GM18520 (cell line): ENCODE measurements around the gene MS4A6A.
"Not testable (repeated sequence)": the region's sequence is repeated elsewhere in the genome, so short reads cannot be mapped to it uniquely, and the experiment has no call there.

ENCODE experiments used
- ATAC-seq: cut with Tn5 transposase; IDR thresholded peaks from one replicate; pipeline ENCODE4 v1.9.1; 2021; ENCODE audit not compliant: unreplicated experiment

The MS4A6A gene

DNA sequence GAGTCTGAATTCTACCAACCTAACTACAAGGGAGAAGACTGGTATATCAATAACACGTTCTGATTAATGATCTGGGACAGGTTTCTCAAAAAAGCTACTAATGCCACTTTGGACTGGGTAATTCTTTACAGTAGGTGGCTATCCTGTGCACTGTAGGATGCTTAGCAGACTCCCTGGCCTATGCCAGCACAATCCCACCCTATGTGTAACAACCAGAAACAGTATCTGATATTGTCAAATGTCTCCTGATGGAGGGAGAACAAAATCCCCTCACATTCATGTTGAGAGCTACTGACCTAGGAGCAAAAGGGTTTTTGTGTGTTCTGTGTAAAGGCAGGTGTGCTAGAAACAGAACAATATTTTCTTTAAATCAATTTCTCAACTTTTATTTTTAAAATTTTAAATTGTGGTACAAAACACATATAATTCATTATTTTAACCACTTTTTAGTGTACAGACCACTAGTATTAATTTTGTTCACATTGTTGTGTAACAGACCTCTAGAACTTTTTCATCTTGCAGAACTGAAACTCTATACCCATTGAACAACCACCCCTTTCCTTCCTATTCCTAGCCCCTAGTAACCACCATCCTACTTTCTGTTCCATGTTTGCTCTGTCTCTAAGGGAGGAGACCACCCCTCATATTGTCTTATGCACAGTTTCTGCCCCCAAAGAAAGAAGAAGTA is 2.1 kb upstream of the MS4A6A start:
- no peak for ATAC-seq

DNA sequence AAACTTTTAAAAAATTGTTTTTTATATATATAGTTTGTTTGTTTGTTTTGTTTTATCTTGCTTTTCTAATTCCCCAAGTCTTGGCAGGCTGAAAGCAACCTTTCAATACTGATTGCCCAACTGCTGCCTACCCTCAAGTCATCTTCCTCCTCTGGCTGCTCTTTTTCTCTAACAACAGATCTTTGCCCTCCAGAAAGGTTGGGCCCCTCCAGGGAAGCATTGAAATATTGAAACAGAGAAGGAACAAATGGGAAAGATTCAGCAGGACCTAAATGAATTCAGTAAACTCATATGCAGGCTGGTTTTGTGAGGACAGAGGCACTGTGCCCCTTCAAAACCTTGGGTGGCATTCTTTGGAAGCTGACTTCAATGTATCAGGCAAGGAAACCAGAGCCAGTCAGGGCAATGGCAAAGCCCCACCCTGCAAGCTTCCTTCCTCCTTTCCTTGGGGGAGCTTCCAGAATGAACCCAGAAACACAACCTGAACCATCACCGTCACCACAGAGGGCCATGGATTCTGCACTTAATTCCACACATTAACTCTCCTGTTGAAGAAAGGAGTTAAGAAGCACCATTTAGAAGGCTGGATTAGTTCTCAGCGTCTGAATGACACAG is 815 bp upstream of the MS4A6A start:
- no peak for ATAC-seq

DNA sequence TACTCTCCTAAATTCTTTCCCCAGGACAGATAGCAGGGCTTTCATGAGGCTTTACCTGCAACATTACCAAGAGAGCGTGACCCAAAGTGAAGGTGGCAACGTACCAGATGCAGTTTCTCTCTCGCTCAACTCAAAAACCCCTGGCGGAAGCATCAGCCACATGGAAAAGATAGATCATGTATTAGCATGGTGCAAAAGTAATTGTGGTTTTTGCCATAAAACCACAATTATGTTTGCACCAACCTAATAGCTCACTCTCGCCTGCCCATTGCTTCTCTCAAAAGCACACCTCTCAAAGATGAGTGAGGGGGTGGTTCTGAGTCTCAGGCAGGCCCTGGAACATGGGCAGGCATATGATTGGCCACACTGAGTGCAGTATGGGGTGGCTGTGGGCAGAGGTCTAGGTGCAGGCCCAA is 7.0 kb downstream of the MS4A6A start:
- peak; percentile 60 for ATAC-seq

DNA sequence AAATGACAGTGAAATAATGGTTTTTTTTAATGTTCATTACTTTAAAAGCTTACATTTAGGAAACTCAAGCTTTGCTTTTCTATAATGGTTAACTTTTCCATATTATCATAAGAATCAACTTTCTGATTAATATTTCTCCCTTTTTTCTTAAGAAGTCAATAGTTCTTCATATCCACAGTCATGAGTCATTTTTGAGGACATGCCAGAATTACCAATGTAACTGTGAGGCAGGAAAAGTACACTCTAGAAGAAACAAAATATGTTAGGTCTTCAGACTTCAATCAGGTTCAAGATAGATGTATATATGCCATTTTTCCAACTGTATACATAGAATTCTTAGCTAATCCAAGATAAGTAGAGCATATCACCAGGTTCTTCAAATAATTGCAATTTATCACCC is 10.9 kb downstream of the MS4A6A start:
- no peak for ATAC-seq

DNA sequence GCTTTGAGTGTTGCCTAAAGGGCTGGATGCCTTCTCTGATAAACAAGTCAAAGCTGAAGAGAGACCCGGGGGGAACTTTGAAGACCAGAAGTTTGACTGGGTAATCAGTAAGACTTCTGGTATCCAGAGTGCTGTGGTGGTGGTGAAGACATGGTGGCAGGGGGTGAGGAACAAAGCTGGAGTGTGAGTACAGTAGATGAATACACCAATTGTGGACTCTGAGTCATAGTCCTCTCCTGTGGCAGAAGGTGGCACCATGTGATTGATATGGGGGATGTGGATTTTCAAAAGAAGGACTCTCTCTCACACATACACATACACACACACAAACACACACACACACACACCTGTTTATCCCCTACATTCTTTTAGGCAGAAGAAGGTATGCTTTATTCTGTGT is 12.3 kb downstream of the MS4A6A start:
- ATAC-seq: no peak

DNA sequence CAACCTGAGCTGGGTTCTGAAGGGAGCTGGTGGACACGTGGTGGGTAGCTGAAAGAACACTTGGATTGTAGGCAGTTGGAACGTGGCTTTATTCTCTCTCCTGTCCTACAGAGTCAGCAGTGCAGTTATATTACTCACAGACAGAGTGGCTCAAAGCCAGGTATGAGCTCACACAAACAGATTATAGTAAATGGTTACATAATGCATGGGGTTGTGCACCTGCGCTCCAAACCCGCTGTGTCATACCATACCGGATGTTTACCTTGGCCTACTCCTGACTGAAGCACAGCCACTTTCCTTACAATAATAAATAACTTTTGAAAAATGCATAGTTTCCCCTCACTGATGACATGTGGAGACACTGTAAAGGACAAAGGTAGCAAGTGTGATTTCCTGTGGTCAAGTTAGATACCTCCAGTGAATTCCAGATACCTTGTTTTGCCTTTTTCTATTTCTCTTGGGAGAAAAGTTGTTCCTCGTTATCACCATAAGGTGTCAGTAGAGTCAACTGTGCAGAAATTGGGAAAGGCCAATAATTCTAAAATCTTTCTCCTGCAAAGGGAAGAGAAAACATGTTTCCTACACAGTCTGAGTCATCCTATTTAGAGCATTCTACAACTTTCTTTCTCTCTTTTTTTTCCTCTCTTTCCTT is 13.5 kb downstream of the MS4A6A start:
- ATAC-seq: no peak

DNA sequence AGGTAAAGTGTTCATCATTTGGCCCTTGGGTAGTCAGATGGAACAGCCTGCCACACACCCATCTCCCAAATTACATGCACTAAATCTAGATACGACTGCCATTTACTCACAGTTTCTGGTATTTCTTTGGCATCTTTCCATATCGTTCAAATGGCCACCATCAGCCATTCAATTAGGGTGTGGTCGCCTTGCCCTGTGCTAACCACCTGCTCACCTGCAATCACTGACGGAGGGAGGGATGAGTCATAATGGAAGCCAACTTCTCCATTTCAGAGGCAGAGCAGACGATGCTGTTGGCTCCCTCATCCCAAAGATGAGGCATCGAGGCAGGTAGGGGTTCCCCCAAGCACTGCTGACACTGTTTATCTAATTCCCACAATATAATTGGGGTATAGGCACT is 14.6 kb downstream of the MS4A6A start:
- ATAC-seq: no peak

DNA sequence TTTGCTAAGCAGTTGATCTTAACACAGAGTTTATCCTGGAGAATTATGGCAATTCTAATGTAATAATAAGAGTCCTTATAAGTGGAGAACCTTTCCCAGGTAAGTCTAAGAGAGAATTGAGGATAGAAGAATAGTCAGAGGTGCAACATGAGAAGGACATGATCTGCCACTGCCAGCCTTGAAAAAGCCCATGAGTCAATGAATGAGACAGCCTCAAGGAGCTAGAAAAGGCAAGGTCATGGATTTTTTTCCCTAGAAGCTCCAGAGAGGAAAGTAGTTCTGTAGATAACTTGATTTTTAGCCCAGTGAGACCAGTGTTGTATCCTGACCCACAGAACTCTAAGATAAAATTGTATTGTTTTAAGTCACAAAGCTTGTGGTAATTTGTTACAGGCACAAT is 16.9 kb downstream of the MS4A6A start:
- ATAC-seq: no peak

DNA sequence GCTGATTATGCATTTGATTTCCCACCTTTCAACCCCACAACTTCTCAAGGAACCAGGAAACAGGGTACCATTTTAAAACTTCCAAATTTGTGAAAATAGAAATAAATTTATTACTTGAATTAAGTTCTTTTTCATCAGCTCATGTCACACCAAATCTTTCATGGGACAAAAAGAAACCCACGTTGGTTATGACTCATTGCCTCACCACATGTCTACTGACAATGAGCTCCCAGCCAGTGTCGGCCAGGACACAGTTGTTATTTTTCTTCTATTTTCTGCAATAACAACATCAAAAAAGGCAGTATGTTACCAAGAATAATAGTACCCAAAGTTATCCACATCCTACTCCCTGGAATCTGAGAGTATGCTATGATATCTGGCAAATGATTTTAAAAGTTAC is 17.3 kb downstream of the MS4A6A start:
- ATAC-seq: no peak

DNA sequence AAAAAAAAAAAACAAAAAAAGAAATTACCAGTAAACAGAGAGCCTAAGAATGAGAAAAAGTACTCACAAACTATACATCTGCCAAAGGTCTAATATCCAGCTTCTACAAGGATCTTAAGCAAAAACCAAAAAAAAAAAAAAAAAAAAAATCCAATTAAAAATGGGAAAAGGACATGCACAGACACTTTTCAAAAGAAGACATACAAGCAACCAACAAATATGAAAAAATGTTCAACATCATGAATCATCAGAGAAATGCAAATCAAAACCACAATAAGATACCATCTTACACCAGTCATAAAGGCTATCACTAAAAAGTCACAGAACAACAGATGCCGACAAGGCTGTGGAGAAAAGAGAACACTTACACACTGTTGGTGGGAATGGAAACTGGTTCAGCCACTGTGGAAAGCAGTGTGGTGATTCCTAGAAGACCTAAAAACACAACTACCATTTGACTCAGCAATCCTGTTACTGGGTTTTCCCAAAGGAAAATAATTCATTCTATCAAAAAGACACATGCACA is 18.3 kb downstream of the MS4A6A start:
- ATAC-seq: no peak

DNA sequence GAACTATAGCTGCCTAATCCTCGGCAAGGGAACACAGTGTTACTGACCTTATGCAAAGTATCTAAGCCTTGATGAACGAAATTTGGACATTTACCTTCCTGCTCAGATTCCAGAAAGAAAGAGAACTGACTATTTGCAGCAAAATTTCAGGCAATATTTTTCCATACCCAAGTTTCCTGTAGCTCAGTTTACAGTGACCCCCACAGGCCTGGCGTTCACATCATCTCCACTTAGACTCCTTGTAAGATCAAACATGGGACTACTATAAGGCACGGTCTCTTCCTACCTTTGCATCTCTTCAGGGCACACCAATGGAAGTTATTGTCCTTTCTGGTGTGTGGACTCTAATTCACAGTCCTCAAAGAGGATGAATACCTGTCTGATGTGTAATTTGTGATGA is 21.1 kb downstream of the MS4A6A start:
- no peak for ATAC-seq

DNA sequence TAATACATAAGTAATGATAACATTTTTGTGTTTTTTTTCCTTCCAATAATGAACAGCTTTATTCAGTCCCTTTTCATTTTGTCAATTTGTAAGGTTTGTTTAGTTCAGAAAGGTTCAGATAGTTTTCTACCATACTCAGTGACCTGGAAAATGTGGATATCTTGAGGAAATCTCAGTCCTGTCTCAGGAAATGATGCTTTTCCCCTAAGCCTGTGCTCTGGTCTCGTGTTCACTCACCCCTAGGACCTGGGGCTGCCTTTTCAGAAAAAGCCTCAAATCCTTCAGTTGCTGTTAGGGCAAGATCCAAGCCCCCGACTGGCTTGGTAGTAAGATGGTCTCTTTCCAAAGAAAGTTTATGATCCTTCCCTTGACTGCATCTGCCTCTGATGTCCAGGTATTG is 21.8 kb downstream of the MS4A6A start:
- ATAC-seq: no peak

DNA sequence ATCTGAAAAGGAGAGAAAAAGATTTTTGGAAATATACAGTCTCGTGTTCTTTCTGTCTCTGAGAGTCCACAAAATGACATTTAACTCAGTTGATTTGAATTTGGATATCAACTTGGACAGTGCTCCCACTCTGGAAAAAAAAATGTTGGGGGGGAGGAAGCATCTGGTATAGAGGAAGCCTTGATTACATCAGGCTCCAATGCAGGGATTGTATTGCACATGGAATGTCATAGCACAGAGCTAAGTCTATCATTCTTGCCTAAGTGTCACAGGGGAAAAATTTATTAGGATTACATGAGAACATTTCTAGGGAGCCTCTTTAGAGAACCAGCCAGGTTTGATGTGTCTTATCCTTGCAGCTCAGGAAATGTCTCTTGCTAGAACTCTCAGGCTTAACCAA is 23.0 kb downstream of the MS4A6A start:
- no peak for ATAC-seq

DNA sequence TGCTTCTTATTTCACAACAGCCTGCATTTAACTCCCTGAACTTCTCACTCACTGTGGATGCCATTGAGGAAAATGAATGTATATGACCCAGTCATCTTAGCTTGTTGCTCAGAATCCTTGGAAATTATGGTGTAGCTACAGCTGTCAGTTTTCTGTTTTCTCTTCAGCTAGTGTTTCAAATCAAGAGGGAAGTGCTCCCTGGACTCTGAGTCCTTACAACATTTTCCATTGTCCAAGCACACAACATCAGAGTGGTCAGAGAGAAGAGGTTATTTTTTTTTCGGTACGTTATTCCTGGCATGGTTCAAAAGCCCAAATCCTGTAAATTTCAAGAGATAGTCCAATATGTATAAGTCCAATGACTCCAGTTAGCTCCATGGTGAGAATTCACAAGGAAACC is 23.6 kb downstream of the MS4A6A start:
- ATAC-seq: no peak

DNA sequence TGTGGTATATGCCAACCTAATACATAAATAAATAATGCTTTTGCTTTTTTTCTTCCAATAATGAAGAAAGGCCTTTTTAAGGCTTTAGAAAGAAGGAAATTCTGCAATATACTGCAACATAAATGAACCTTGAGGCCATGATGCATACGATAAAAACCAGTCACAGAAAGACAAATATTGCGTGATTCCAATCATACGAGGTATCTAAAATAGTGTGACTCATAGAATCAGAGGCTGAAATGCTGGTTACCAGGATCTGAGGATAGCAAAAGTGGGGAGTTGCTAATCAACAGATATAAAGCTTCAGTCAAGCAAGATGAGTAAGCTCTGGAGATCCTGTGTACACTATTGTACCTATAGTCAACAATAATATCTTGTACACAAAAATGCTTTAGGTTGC is 24.2 kb downstream of the MS4A6A start:
- ATAC-seq: no peak

DNA sequence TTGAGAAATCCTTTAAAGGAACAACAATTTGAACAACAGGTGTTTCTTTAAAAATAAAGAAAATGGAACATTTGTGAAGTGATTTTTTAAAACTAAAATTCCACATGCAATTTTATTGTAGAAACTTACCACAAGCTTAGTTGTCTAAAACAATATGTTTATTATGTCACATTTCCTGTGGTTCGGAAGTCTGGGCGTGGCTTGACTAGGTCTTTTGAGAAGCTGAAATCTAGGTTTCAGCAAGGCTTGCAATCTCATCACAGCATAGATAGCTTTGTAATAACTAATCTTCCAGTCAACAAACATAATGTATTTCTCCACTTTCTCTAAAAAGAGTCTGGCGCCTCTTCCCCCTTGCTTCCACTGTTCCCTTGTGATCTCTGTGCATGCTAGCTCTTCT is 27.0 kb downstream of the MS4A6A start:
- no peak for ATAC-seq

DNA sequence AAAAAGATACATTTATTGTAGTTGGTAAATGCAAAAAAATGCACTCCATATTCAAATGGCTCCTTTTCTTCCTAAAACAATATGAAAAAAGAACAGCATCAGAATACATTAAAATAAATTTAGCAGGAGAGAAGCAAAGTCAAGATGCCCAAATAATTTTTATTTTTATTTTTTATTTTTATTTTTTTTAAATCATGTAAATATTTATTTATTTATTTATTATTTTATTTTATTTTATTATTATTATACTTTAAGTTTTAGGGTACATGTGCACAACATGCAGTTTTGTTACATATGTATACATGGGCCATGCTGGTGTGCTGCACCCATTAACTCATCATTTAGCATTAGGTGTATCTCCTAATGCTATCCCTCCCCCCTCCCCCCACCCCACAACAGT is 30.2 kb downstream of the MS4A6A start:
- ATAC-seq: not testable (repeated sequence)

DNA sequence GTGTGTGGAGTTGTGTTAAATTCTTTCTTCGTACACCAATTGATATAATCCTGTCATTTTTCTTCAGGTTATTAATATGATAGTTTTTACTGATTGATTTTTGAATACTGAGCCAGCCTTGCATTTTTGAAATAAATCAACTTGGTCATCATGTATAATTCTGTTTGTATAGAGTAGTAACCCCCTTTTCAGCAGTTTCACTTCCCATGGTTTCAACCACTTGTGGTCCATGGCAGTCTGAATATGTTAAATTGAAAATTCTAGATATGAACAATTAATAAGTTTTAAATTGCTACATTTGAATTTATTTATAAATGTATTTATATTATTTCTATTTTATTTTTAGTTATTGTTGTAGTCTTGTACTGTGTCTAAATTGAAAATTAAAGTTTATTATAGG is 32.6 kb downstream of the MS4A6A start:
- ATAC-seq: no peak

DNA sequence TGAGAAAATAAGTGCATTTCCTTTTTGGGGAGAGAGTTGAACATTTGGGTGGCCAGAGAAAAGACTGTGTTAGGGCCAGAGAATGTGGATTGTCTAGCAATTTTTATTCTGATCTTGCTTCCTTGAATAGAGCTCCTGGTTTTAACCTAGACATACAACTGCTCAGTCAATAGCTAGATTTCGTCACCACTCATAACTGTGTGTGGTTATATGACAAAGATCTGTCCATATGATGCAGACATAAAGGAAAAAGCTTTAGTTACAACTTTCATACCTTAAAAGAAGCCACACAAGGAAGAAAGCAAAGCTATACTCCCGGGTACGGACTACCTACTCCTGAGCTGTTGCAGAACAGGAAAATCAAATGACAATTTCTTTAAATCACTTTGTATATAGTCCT is 37.2 kb downstream of the MS4A6A start:
- ATAC-seq: no peak

DNA sequence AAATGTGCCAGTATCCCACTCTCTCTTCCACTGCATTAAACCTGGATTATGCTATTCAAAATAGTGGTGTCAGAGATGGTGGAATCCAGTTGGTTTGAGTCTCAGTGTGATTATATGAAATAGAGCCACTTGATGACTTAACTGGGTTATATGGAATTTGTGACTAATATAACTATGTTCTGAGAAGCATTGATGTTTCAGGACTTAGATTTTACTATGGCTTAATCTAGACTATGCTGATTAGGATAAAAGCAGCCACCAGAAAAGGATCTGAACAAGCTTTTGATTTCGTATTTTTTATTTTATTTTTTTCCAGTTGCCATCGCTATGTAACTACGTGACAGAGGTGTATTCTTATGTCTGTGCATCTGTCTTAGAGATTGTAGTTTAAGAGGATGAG is 39.1 kb downstream of the MS4A6A start:
- ATAC-seq: no peak

DNA sequence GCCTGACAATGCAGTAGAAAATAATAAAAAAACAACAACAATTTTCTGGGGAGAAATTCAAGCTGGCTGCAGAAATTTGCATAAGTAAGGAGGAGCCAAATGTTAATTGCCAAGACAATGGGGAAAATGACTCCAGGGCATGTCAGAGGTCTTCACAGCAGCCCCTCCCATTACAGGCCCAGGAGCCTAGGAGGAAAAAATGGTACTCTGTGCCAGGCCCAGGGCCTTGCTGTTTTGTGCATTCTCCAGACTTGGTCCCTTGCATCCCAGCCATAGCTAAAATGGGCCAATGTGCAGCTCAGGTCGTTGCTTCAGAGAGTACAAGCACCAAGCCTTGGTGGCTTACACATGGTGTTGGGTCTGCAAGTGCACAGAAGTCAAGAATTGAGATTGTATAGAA is 49.0 kb downstream of the MS4A6A start:
- no peak for ATAC-seq

DNA sequence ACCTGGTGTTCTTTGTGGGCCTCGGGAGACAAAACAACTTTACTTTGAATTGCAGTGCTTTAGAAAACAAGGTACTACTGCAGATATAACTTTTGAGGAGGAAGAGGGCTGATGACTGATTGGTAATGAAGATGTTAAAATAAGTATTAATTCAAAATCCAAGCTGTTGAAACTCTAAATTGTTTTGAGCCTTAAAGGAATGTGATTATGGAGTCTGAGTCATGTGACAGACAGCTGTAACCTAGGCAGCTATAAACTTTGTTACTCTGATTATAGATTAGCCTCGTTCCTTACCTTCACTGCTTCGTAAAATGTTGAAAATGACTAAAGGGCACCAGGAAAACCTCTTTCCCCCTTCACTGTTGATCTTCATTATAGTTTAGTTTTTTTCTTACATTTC is 51.0 kb downstream of the MS4A6A start:
- ATAC-seq: no peak
